Measurements from ENCODE around the gene PDZD7.

DNA sequence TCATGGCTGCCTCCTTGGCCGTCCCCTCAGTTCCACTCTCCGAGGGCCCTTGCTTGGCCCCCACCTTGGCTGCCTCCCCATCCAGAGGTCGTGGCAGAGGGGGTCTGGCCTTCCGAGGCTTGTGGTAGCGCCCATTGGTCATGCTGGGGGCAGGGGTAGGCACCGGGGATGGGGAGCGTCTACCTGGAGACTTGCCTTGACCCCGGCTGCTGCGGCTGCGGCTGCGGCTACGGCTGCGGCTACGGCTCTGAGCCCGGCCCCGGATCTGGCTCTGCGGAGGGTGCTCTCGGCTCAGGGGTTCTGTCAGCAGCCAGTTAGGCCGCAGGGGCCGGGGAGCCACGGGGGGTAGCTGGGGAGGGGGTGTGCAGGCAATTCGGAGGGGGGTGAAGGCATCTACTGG, 20.6 kb downstream of the PDZD7 start:
- no peak for TF ChIP-seq CTCF (IDR thresholded peaks at IDR 0.05)
- no peak for TF ChIP-seq POLR2AphosphoS5 (IDR thresholded peaks at IDR 0.05; ENCODE audit: low read depth, low read length)
- no peak for TF ChIP-seq SIN3A (IDR thresholded peaks at IDR 0.05; ENCODE audit: borderline replicate concordance, insufficient read depth, low read depth, low read length)
- TF ChIP-seq REST (IDR thresholded peaks at IDR 0.05; ENCODE audit: insufficient read depth in 1 of 2, low read depth in 2 of 2, low read length in 1 of 2) = no peak
- TF ChIP-seq TCF7L2 (IDR thresholded peaks at IDR 0.05; ENCODE audit: low read depth, low read length) = no peak
